HG03442 (cell line): ENCODE results near the gene CPEB4.

ENCODE experiments used
- ATAC-seq: cut with Tn5 transposase; IDR thresholded peaks from one replicate; pipeline ENCODE4 v1.9.1; 2021; ENCODE audit warnings: mild to moderate bottlenecking, moderate library complexity; ENCODE audit not compliant: unreplicated experiment

CPEB4 gene

GRCh38 chr5:173858670-173859407 is 29.3 kb upstream of the CPEB4 start:
- no peak for ATAC-seq

- ATAC-seq = no peak
Observed at GRCh38 chr5:173859408-173860159, 28.6 kb upstream of the CPEB4 start.

- ATAC-seq = no peak
Observed at GRCh38 chr5:173862047-173862477, 26.1 kb upstream of the CPEB4 start.

GRCh38 chr5:173863359-173863758 is 24.8 kb upstream of the CPEB4 start:
- ATAC-seq = no peak

GRCh38 chr5:173864126-173865050 is 23.8 kb upstream of the CPEB4 start:
- no peak for ATAC-seq

- no peak for ATAC-seq
Observed at GRCh38 chr5:173866243-173866857, 21.8 kb upstream of the CPEB4 start.

GRCh38 chr5:173866858-173867679 is 21.1 kb upstream of the CPEB4 start:
- ATAC-seq = no peak

GRCh38 chr5:173868096-173868880 is 19.9 kb upstream of the CPEB4 start:
- no peak for ATAC-seq

GRCh38 chr5:173869316-173869715 is 18.8 kb upstream of the CPEB4 start:
- no peak for ATAC-seq

GRCh38 chr5:173872957-173873305 is 15.2 kb upstream of the CPEB4 start:
- no peak for ATAC-seq

- ATAC-seq = no peak
Observed at GRCh38 chr5:173873306-173873922, 14.7 kb upstream of the CPEB4 start.

GRCh38 chr5:173875189-173875588 is 13.0 kb upstream of the CPEB4 start:
- no peak for ATAC-seq

GRCh38 chr5:173878224-173878967 is 9.8 kb upstream of the CPEB4 start:
- ATAC-seq = no peak

GRCh38 chr5:173880306-173880985 is 7.7 kb upstream of the CPEB4 start:
- no peak for ATAC-seq

GRCh38 chr5:173881811-173882575 is 6.2 kb upstream of the CPEB4 start:
- no peak for ATAC-seq

- ATAC-seq = no peak
Observed at GRCh38 chr5:173882632-173883031, 5.5 kb upstream of the CPEB4 start.
